HG02973 (cell line): ENCODE measurements around the gene FAM151B.
"Not testable (repeated sequence)": the region's sequence is repeated elsewhere in the genome, so short reads cannot be mapped to it uniquely, and the experiment has no call there.

Source experiments
- ATAC-seq: cut with Tn5 transposase; IDR thresholded peaks from one replicate; pipeline ENCODE4 v1.9.1; 2021; ENCODE audit warnings: moderate library complexity; ENCODE audit not compliant: unreplicated experiment

The FAM151B gene

DNA sequence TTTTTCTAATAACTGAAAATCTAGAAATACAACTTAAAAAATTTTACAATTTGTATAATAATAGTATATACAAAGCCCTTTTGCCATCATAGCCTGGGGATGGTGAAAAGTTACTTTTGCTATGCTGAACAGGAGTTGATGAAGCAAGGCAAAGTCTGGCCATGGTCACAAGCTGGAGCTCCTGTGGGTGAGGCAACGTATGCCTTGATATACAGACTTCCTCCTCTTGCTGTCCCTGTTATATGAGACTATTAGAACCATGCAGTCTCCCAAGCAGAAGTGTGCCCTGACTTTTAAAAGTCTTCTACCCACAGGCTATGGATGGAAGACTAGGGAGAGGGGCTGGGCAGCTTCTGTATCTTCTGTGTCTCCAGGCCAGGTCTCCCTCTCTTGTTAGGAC, 15.7 kb downstream of the FAM151B start:
- no peak for ATAC-seq

- ATAC-seq = no peak
Observed at GRCh38 chr5:80504833-80505232, 16.9 kb downstream of the FAM151B start.

- ATAC-seq = no peak
Observed at GRCh38 chr5:80507663-80508062, 19.8 kb downstream of the FAM151B start.

DNA sequence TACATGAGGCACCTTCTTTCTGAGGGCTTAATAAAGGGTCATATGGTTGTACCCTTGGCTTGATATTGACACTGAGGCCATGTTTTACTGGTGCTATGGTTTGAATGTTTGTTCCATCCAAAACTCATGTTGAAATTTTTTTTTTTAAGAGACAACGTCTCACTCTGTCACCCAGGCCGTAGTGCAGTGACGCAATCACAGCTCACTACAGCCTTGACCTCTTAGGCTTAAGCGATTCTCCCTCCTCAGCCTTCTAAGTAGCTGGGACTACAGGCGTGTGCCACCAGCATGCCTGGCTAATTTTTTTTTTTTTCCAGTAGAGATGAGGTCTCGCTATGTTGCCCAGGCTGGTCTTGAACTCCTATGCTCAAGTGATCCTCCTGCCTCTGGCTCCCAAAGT, 20.9 kb downstream of the FAM151B start:
- no peak for ATAC-seq

GRCh38 chr5:80509362-80509761, 21.5 kb downstream of the FAM151B start:
- no peak for ATAC-seq

DNA sequence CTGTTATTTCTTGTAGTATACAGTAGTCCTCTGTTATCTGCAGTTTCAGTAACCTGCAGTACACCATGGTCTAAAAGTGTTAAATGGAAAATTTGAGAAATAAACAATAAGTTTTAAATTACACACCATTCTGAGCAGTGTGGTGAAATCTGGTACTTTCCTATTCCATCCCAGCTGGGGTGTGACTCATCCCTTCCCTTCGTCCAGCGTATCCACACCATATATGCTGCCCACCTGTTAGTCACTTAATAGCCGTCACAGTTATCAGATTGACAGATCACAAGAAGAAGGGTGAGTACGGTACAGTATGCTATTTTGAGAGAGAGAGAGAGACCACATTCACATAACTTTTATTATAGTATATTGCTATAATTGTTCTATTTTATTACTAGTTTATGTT, 28.9 kb downstream of the FAM151B start:
- ATAC-seq = no peak

- no peak for ATAC-seq
Observed at GRCh38 chr5:80540691-80541090, 52.8 kb downstream of the FAM151B start.

GRCh38 chr5:80541392-80541791, 53.5 kb downstream of the FAM151B start:
- ATAC-seq = no peak

- no peak for ATAC-seq
Observed at GRCh38 chr5:80554646-80555045, 66.7 kb downstream of the FAM151B start.

DNA sequence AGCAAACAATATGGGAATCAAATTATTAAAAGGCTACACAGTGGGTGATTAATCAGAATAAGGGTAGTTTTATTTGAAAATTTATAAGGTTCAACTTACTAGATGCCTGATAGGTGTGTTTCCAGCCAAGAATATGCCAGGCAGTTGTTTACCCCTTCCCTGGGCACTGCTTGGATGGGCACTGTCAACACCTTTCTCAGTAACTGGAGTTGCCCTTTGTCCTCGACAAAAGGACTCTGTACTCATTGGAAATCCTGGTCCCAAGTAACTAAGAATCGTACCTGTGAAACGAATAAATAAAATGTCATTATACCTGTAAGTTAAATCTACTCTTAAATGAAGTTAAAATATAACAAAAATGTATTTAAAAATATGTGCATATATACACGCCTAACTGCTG, 67.2 kb downstream of the FAM151B start:
- ATAC-seq = no peak

DNA sequence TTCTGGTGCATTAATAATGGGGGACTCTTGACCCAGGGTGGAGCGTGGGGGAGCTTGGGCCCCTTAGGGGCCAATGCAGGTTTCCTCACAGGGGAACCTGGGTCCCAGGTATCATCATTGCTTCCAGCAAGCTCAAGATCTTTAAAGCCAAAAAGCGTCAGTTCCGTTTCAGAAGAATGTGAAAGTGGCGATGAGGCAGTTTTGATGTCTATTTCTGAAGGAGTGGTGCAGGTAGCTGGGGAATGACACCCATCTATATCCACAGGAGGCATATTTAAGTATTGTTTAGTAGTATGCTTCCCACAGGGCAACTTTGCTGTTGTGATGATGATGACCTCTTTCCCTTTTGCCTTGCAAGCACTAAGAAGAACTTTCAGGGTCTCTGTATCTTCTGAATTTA, 71.3 kb downstream of the FAM151B start:
- ATAC-seq = no peak

GRCh38 chr5:80565330-80565729, 77.4 kb downstream of the FAM151B start:
- ATAC-seq = no peak

DNA sequence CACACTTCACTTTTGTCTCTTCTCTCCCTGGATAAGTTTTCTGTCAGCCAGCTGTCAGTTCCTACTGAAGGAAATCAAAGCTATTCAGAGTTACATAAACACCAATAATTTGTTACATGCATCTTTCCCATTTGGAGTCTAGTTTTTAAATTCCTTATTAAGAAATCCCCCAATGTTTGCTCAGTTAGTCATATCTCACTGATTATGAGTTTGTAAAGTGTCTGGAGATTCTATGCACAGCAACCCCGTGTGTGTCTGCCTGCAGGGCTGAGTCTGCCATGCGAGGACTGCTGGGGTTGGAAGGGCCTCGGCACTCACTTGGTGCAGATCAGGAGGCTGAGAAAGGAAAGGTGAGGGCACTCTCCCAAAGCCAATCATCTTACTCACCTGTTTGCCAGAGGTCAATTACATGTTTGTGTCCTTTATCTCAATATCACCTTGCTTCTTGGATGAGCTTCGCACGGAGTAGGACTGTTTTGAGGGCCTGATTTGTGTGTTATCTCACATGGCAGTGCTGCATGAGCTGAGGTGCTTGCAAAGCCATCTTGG, 78.9 kb downstream of the FAM151B start:
- no peak for ATAC-seq

GRCh38 chr5:80568251-80568650, 80.4 kb downstream of the FAM151B start:
- no peak for ATAC-seq

DNA sequence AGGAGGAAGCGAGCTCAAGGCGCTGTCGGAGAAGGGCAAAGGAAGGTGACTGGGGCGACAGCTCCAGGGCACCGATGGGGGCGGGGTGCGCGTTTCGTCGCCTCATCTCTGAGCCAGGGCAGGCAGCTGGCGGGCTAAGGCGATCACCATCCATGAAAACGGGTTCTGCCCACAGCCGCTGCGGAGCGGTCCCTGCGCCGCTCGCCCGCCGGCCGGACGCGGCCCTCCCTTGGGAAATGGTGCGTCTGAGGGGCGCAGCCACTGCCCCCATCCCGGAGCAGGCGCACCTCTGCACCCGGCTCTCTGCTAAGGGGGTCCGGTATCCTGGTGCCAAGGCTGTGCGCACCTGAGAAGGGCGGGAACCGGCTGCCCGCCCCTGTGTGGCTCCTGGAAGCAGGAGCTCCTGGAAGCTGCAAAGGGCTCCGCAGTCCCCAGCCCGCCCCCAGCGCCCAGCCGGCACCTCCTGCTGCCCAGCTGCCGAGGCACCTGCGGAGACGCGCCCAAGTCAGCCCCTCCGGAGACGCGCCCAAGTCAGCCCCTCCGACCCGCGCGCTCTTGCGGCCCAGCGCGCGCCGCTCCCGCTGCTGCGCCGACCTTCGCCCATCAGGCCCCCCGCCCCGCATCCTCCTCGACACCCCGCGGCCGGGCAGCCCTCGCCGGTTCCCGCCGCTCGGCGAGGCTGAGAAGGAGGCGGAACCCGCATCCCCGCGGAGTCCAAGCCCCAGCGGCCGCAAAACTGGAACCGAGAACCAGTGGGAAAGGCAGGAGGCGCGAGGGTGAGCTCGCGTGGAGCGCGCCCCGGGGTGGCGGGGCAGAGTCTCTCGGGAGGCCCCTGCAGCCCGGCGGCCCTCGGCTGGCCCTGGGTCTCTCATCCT, 81.4 kb downstream of the FAM151B start:
- no peak for ATAC-seq

GRCh38 chr5:80569961-80570786, 82.3 kb downstream of the FAM151B start, which contains the start of gene ANKRD34B:
Gene ANKRD34B (minus strand): TSS chr5:80570280. CDS start chr5:80560019, 10,261 bp downstream.
- ATAC-seq = no peak

GRCh38 chr5:80573062-80573461, 85.2 kb downstream of the FAM151B start:
- ATAC-seq = no peak

- ATAC-seq = no peak
Observed at GRCh38 chr5:80576383-80576782, 88.5 kb downstream of the FAM151B start.

DNA sequence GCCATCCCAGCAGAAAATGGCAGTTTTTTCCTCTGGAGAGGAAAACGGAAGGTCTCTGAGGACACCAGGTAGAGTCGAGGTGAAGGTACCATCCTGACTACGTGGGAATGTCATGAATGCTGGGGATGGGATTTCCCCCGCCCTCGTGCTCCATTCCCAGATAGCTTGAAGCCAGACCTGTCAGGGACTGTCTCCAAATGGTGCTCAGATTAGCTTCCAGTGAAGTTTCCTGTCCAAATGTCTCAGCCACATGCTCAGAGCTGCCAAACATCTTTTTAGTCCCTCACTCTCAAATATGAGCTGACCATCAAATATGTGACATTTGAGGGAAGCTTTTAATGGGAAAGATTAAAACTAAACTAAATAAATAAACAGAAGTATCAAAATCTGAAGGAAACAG, 89.8 kb downstream of the FAM151B start:
- no peak for ATAC-seq

GRCh38 chr5:80579050-80579449, 91.2 kb downstream of the FAM151B start:
- ATAC-seq = no peak

GRCh38 chr5:80580291-80580690, 92.4 kb downstream of the FAM151B start:
- ATAC-seq = not testable (repeated sequence)

- ATAC-seq = no peak
Observed at GRCh38 chr5:80584770-80585169, 96.9 kb downstream of the FAM151B start.
